Neural cell (in vitro differentiated cells): ENCODE data around the gene CRB3.
A peak's percentile ranks its signal among the peaks of the same experiment; 100 is the strongest.

ENCODE experiments used
- CTCF ChIP-seq: fragments of 450-650 bp; IDR thresholded peaks from 2 replicates; pipeline ENCODE4 v1.5.1; 2014; ENCODE audit warnings: antibody characterized with exemption, mild to moderate bottlenecking, moderate library complexity; ENCODE audit not compliant: poor library complexity, severe bottlenecking
- EP300 ChIP-seq: fragments of 450-650 bp; conservative IDR thresholded peaks from 2 replicates; pipeline ENCODE4 v1.6.1; 2014; ENCODE audit warnings: antibody characterized with exemption, mild to moderate bottlenecking, moderate library complexity; ENCODE audit not compliant: poor library complexity, severe bottlenecking
- POLR2AphosphoS5 ChIP-seq: IDR thresholded peaks from 2 replicates; pipeline ENCODE4 v1.6.1; 2012
- TF ChIP-seq, protein P1 (sequence below): IDR thresholded peaks from 2 replicates; pipeline ENCODE4 v1.6.1; 2012; ENCODE audit warnings: borderline replicate concordance

DNA sequence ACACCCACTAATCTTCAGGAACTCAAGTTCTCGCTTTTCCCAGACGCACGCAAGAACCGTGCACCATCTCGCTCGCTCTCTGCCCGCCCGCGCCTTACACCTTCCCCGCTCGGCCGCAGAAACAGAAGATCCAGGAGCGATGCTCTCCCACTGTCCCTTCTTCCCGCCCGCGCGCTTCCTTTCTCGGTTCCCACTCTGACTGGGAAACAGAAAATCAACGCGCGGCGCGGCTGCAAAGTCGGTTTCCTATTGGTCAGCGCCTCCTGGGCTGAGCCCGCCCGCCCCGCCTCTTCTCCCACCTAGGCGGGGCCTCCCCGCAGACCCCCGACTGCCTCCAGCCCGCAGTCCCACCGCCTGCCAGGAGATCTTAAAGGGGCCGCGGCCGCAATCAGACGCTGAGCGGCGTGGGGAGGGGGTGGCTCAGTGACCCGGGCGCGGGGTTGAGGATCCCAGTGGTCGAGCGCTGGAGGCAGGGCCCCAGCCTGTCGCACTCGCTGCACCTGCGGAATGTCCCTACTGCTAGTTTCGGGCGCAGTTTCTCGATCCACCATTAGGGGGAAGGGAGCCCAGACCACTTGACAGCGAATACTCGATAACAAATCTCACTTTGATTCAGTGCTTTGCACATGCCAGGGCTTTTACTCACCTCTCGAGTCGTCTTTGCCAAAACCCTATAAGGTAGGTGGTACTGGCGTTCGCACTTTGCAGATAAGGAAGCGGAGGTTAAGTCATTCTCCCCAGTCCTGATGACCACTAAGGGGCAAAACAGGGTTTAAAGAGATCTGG lies 3.8 kb upstream of the CRB3 start:
- TF ChIP-seq CTCF (peak; percentile 86), POLR2AphosphoS5 (peak; percentile 45), EP300 (peak; percentile 21)
- TF ChIP-seq, protein P1, sequence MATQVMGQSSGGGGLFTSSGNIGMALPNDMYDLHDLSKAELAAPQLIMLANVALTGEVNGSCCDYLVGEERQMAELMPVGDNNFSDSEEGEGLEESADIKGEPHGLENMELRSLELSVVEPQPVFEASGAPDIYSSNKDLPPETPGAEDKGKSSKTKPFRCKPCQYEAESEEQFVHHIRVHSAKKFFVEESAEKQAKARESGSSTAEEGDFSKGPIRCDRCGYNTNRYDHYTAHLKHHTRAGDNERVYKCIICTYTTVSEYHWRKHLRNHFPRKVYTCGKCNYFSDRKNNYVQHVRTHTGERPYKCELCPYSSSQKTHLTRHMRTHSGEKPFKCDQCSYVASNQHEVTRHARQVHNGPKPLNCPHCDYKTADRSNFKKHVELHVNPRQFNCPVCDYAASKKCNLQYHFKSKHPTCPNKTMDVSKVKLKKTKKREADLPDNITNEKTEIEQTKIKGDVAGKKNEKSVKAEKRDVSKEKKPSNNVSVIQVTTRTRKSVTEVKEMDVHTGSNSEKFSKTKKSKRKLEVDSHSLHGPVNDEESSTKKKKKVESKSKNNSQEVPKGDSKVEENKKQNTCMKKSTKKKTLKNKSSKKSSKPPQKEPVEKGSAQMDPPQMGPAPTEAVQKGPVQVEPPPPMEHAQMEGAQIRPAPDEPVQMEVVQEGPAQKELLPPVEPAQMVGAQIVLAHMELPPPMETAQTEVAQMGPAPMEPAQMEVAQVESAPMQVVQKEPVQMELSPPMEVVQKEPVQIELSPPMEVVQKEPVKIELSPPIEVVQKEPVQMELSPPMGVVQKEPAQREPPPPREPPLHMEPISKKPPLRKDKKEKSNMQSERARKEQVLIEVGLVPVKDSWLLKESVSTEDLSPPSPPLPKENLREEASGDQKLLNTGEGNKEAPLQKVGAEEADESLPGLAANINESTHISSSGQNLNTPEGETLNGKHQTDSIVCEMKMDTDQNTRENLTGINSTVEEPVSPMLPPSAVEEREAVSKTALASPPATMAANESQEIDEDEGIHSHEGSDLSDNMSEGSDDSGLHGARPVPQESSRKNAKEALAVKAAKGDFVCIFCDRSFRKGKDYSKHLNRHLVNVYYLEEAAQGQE, result peak; percentile 76
